Upper lobe of right lung (tissue), 1 donor: ENCODE measurements around the gene NOTCH1. TPM values are rescaled to one million over a fixed set of nuclear protein-coding genes. Genes with fewer than 3 reads are reported as not detected.

ENCODE experiments used
- ATAC-seq: fragments of 200-7000 bp; cut with Tn5 transposase; one replicate; pipeline ENCODE4 v1.9.1; 2020; ENCODE audit warnings: mild to moderate bottlenecking, moderate library complexity
- DNase-seq: peaks from one replicate; pipeline ENCODE4 v3.0.0-alpha.2; 2020
- H3K27ac ChIP-seq: fragments of 200-600 bp; one replicate; pipeline ENCODE4 v1.8.0; 2022
- H3K27me3 ChIP-seq: fragments of 200-600 bp; one replicate; pipeline ENCODE4 v1.8.0; 2022; ENCODE audit warnings: mild to moderate bottlenecking
- H3K36me3 ChIP-seq: fragments of 200-600 bp; one replicate; pipeline ENCODE4 v1.8.0; 2022
- H3K4me1 ChIP-seq: fragments of 200-600 bp; one replicate; pipeline ENCODE4 v1.8.0; 2022
- H3K4me3 ChIP-seq: fragments of 200-600 bp; one replicate; pipeline ENCODE4 v1.8.0; 2022; ENCODE audit warnings: mild to moderate bottlenecking
- H3K9me3 ChIP-seq: fragments of 200-600 bp; one replicate; pipeline ENCODE4 v1.8.0; 2022
- CTCF ChIP-seq: fragments of 200-600 bp; IDR thresholded peaks from one replicate; pipeline ENCODE4 v1.8.0; 2022; ENCODE audit warnings: antibody characterized with exemption
- intact Hi-C: fragments of 100-400 bp; cut with DNase I; formaldehyde crosslinking; loops from one replicate; pipeline ENCODE4 v1.11.0; 2022
- total RNA-seq: library from RNA; stranded (reverse); fragmentation: NEBNext Ultra II Directional; extraction: Animal tissue kit (Norgen Biotek cat#: 25700); gene quantifications from one replicate; pipeline ENCODE4 v1.2.1, GENCODE V29; 2021
- donor health status: DM: no; HTN: yes; CAD: no; lungs with severe emphysema.

The NOTCH1 gene
- total RNA-seq, 1 donor from 2014 or later = 114 TPM

- H3K4me3 ChIP-seq = no peak overlapping the region
- ATAC-seq = no peak
- peaks cover 39% of the 10 kb centered on the region for H3K4me1 ChIP-seq
- no peaks in the 10 kb centered on the region for H3K36me3 ChIP-seq
- intact Hi-C loops = no loop called here
- H3K27me3 ChIP-seq = no peaks in the 10 kb centered on the region
- no peak for TF ChIP-seq CTCF
- H3K9me3 ChIP-seq = no peaks in the 10 kb centered on the region
- no peak for DNase-seq
- H3K27ac ChIP-seq = peak overlapping the region; percentile 30
Measured at GRCh38 chr9:136550439-136551289, 4.8 kb upstream of the NOTCH1 start.

GRCh38 chr9:136549010-136549980 is 3.4 kb upstream of the NOTCH1 start:
- TF ChIP-seq CTCF = no peak
- Histone ChIP-seq H3K4me1 (peaks cover 39% of the 10 kb centered on the region), H3K27ac (no peak overlapping the region), H3K4me3 (no peak overlapping the region), H3K27me3 (no peaks in the 10 kb centered on the region), H3K9me3 (no peaks in the 10 kb centered on the region), H3K36me3 (no peaks in the 10 kb centered on the region)
- intact Hi-C loops = loop anchor here (10.0 kb wide), 1 partner anchor 76 kb away; no protein-coding TSS in a partner anchor
- ATAC-seq = no peak
- DNase-seq = no peak

DNA sequence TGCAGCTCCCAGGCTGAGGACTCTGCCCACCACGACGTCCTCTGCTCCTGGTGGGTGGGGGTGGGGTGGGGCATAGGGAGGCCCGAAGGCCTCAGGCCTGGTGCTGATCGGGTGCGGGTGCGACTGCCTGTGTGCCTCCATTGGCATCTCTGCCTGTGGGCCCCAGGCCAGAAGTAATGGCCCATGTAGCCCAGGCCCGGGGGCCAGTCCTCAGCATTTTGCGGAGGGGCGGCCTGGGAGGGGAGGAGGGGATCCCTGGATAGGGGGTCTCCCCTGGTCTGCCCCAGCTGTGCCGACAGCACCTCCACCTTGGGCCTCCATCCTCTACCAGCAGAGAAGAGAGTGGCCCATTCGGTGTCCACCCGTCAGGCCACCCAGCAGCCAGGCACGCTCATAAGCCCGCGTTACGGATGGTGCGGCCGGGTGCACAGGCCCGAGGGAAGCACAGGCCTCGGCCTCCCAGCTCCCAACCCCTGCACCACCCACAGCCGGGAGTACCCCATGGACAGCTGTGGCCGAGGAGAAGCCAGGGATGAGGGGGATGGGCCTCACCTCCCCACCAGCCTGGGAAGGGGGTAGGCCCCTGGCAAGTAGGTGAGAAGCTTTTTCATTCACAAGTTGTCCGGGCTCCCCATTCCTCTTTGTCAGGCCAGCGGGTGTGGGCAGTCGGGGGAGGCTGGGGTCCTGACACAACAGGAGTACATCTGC is 1.8 kb upstream of the NOTCH1 start:
- no peak for TF ChIP-seq CTCF
- Histone ChIP-seq H3K4me3 (no peak overlapping the region), H3K4me1 (peaks cover 49% of the 10 kb centered on the region), H3K27me3 (no peaks in the 10 kb centered on the region), H3K27ac (peak overlapping the region; percentile 97), H3K9me3 (no peaks in the 10 kb centered on the region), H3K36me3 (no peaks in the 10 kb centered on the region)
- intact Hi-C loops = loop anchor here (10.0 kb wide), 1 partner anchor 77 kb away; no protein-coding TSS in a partner anchor
- DNase-seq = no peak
- no peak for ATAC-seq

- ATAC-seq = peak; percentile 51
- Histone ChIP-seq H3K27me3 (no peaks in the 10 kb centered on the region), H3K36me3 (no peaks in the 10 kb centered on the region), H3K9me3 (no peaks in the 10 kb centered on the region), H3K4me3 (peak overlapping the region; percentile 73), H3K4me1 (peaks cover 42% of the 10 kb centered on the region), H3K27ac (peak overlapping the region; percentile 97)
- no peak for TF ChIP-seq CTCF
- intact Hi-C loops = loop anchor here (10.0 kb wide), 1 partner anchor 78 kb away; no protein-coding TSS in a partner anchor
- DNase-seq = peak; percentile 88
Measured at GRCh38 chr9:136546697-136547501, 1.1 kb upstream of the NOTCH1 start.
